Skeletal muscle tissue (tissue), 4 donors: ENCODE results near the gene PYY. TPM values are rescaled to one million over a fixed set of nuclear protein-coding genes. Genes with fewer than 3 reads are reported as not detected.
A peak's percentile ranks its signal among the peaks of the same experiment; 100 is the strongest.

ENCODE experiments used
- H3K27ac ChIP-seq: one replicate; pipeline ENCODE4 v1.7.0; 2013; ENCODE audit warnings: mild to moderate bottlenecking, low read depth, low read length, inconsistent platforms
- H3K27me3 ChIP-seq, 3 donors: one replicate each; pipeline ENCODE4 v1.7.0; 2013; ENCODE audit warnings: low read length in 3 of 3; ENCODE audit not compliant: control insufficient read depth in 3 of 3, insufficient read depth in 3 of 3
- H3K36me3 ChIP-seq, 3 donors: one replicate each; pipeline ENCODE4 v1.7.0; 2013; ENCODE audit warnings: low read length in 3 of 3; ENCODE audit not compliant: control insufficient read depth in 3 of 3, insufficient read depth in 3 of 3
- H3K4me1 ChIP-seq, 3 donors: one replicate each; pipeline ENCODE4 v1.7.0; 2013; ENCODE audit warnings: low read length in 3 of 3, mild to moderate bottlenecking in 3 of 3; ENCODE audit not compliant: control insufficient read depth in 3 of 3, insufficient read depth in 3 of 3
- H3K4me3 ChIP-seq, 3 donors: one replicate each; pipeline ENCODE4 v1.7.0; 2013; ENCODE audit warnings: low read length in 3 of 3
- H3K9ac ChIP-seq, 3 donors: one replicate each; pipeline ENCODE4 v1.7.0; 2013; ENCODE audit warnings: low read length in 3 of 3, mild to moderate bottlenecking in 3 of 3, moderate library complexity in 2 of 3, low read depth in 1 of 3
- H3K9me3 ChIP-seq, 3 donors: one replicate each; pipeline ENCODE4 v1.7.0; 2013; ENCODE audit warnings: low read length in 3 of 3; ENCODE audit not compliant: control insufficient read depth in 3 of 3
- total RNA-seq: library from RNA; depleted of rRNA; stranded (reverse); fragments of >200 nt; gene quantifications from one replicate; pipeline ENCODE4 v1.2.3, GENCODE V29; 2014
- donor health status: Osteomylitis.

The PYY gene
- total RNA-seq, 1 donor from 2014 or later, result not detected

GRCh38 chr17:43994272-43995149 lies 40.8 kb upstream of the PYY start:
- Histone ChIP-seq H3K9me3 (no peaks in the 10 kb centered on the region), H3K27ac (no peak overlapping the region), H3K36me3 (no peaks in the 10 kb centered on the region), H3K4me1 (peaks cover 3 to 9% (median 8%) of the 10 kb centered on the region in 3 donors), H3K4me3 (no peak overlapping the region), H3K9ac (peak overlapping the region in 1 of 3 donors; percentile 62), H3K27me3 (peaks cover 11 to 19% (median 18%) of the 10 kb centered on the region in 3 donors)

GRCh38 chr17:43992641-43993040 lies 38.9 kb upstream of the PYY start:
- H3K4me3 ChIP-seq, result no peak overlapping the region
- H3K4me1 ChIP-seq, result peaks cover 3 to 12% (median 11%) of the 10 kb centered on the region in 3 donors
- peaks cover 14 to 23% (median 22%) of the 10 kb centered on the region in 3 donors for H3K27me3 ChIP-seq
- no peaks in the 10 kb centered on the region for H3K9me3 ChIP-seq
- no peaks in the 10 kb centered on the region for H3K36me3 ChIP-seq
- H3K27ac ChIP-seq, result no peak overlapping the region
- no peak overlapping the region for H3K9ac ChIP-seq

- Histone ChIP-seq H3K9me3 (no peaks in the 10 kb centered on the region), H3K27me3 (peaks cover 12 to 22% (median 15%) of the 10 kb centered on the region in 3 donors), H3K27ac (no peak overlapping the region), H3K9ac (no peak overlapping the region), H3K36me3 (no peaks in the 10 kb centered on the region), H3K4me3 (no peak overlapping the region), H3K4me1 (peaks cover 6 to 26% (median 25%) of the 10 kb centered on the region in 3 donors)
Measured at GRCh38 chr17:43988301-43988700, 34.6 kb upstream of the PYY start.

- Histone ChIP-seq H3K27me3 (peaks cover 18 to 30% (median 24%) of the 10 kb centered on the region in 3 donors), H3K27ac (no peak overlapping the region), H3K9ac (no peak overlapping the region), H3K9me3 (no peaks in the 10 kb centered on the region), H3K4me3 (no peak overlapping the region), H3K36me3 (no peaks in the 10 kb centered on the region), H3K4me1 (peaks cover 6 to 26% (median 25%) of the 10 kb centered on the region in 3 donors)
Measured at GRCh38 chr17:43987131-43988021, 33.6 kb upstream of the PYY start.

- peak overlapping the region in 1 of 3 donors; percentile 33 for H3K9ac ChIP-seq
- H3K27me3 ChIP-seq, result peaks cover 21 to 36% (median 29%) of the 10 kb centered on the region in 3 donors
- H3K4me3 ChIP-seq, result peak overlapping the region in 1 of 3 donors; percentile 45
- no peak overlapping the region for H3K27ac ChIP-seq
- H3K9me3 ChIP-seq, result no peaks in the 10 kb centered on the region
- no peaks in the 10 kb centered on the region for H3K36me3 ChIP-seq
- peaks cover 6 to 26% (median 25%) of the 10 kb centered on the region in 3 donors for H3K4me1 ChIP-seq
Measured at GRCh38 chr17:43986225-43986981, 32.7 kb upstream of the PYY start.

- H3K27ac ChIP-seq, result no peak overlapping the region
- H3K9ac ChIP-seq, result peak overlapping the region in 1 of 3 donors; percentile 70
- peaks cover 6 to 26% (median 25%) of the 10 kb centered on the region in 3 donors for H3K4me1 ChIP-seq
- peak overlapping the region in 1 of 3 donors; percentile 10 for H3K4me3 ChIP-seq
- no peaks in the 10 kb centered on the region for H3K36me3 ChIP-seq
- peaks cover 21 to 39% (median 29%) of the 10 kb centered on the region in 3 donors for H3K27me3 ChIP-seq
- H3K9me3 ChIP-seq, result no peaks in the 10 kb centered on the region
Measured at GRCh38 chr17:43984521-43984920, 30.8 kb upstream of the PYY start.

GRCh38 chr17:43983515-43984411 lies 30.0 kb upstream of the PYY start:
- Histone ChIP-seq H3K4me1 (peaks cover 6 to 26% (median 25%) of the 10 kb centered on the region in 3 donors), H3K36me3 (no peaks in the 10 kb centered on the region), H3K27ac (no peak overlapping the region), H3K27me3 (peaks cover 24 to 39% (median 30%) of the 10 kb centered on the region in 3 donors), H3K9me3 (no peaks in the 10 kb centered on the region), H3K9ac (peak overlapping the region; percentile 20 to 70 (median 53)), H3K4me3 (peak overlapping the region; percentile 57 to 66 (median 62))

GRCh38 chr17:43983196-43983514 lies 29.4 kb upstream of the PYY start:
- H3K36me3 ChIP-seq, result no peaks in the 10 kb centered on the region
- H3K9ac ChIP-seq, result peak overlapping the region in 1 of 3 donors; percentile 70
- H3K27ac ChIP-seq, result no peak overlapping the region
- H3K27me3 ChIP-seq, result peaks cover 27 to 39% (median 34%) of the 10 kb centered on the region in 3 donors
- peaks cover 6 to 26% (median 25%) of the 10 kb centered on the region in 3 donors for H3K4me1 ChIP-seq
- peak overlapping the region; percentile 57 to 66 (median 62) for H3K4me3 ChIP-seq
- H3K9me3 ChIP-seq, result no peaks in the 10 kb centered on the region
